ENCODE measurements around the gene RMP24.
A peak's percentile ranks its signal among the peaks of the same experiment; 100 is the strongest.

The RMP24 gene

GRCh38 chr18:35935805-35936204 is 36.7 kb upstream of the RMP24 start:
- Mint-ChIP-seq H3K27me3 (ENCODE audit: insufficient read depth) (no peaks in the 10 kb centered on the region), H3K9me3 (peaks cover 9% of the 10 kb centered on the region), H3K4me1 (peaks cover 9% of the 10 kb centered on the region), H3K4me3 (no peak overlapping the region), H3K27ac (peak overlapping the region; percentile 23), H3K36me3 (ENCODE audit: low read depth) (peaks cover 22% of the 10 kb centered on the region)
- no peaks in the 10 kb centered on the region for H3K4me1 ChIP-seq (ENCODE audit: control insufficient read depth, insufficient read depth, low read length)
- no peak overlapping the region for H3K9ac ChIP-seq (ENCODE audit: extremely low read depth, low read length, poor library complexity, severe bottlenecking)
- TF ChIP-seq CTCF (conservative IDR thresholded peaks at IDR 0.05), result no peak
- no peak for DNase-seq
- H3K36me3 ChIP-seq (ENCODE audit: control insufficient read depth, insufficient read depth, low read length), result no peaks in the 10 kb centered on the region
- no peak overlapping the region for H3K4me3 ChIP-seq (ENCODE audit: low read length)
- WGBS, 2 experiments (ENCODE audit: insufficient coverage in 1 of 2, insufficient read length in 1 of 2), result 50 to 78% methylated on average over 1 to 4 of the region's 4 CpGs
- H3K27me3 ChIP-seq (ENCODE audit: control insufficient read depth, insufficient read depth, low read length, poor library complexity, severe bottlenecking), result no peaks in the 10 kb centered on the region
- H3K27ac ChIP-seq (ENCODE audit: low read depth, low read length), result no peak overlapping the region
- no peaks in the 10 kb centered on the region for H3K9me3 ChIP-seq (ENCODE audit: control insufficient read depth, low read length)

- Histone ChIP-seq H3K9ac (ENCODE audit: extremely low read depth, low read length, poor library complexity, severe bottlenecking) (no peak overlapping the region), H3K27ac (ENCODE audit: low read depth, low read length) (no peak overlapping the region), H3K4me3 (ENCODE audit: low read length) (no peak overlapping the region), H3K9me3 (ENCODE audit: control insufficient read depth, low read length) (no peaks in the 10 kb centered on the region), H3K4me1 (ENCODE audit: control insufficient read depth, insufficient read depth, low read length) (no peaks in the 10 kb centered on the region), H3K36me3 (ENCODE audit: control insufficient read depth, insufficient read depth, low read length) (no peaks in the 10 kb centered on the region), H3K27me3 (ENCODE audit: control insufficient read depth, insufficient read depth, low read length, poor library complexity, severe bottlenecking) (no peaks in the 10 kb centered on the region)
- DNase-seq, result no peak
- Mint-ChIP-seq H3K27ac (no peak overlapping the region), H3K4me3 (no peak overlapping the region), H3K4me1 (peaks cover 14% of the 10 kb centered on the region), H3K9me3 (peaks cover 9% of the 10 kb centered on the region), H3K36me3 (ENCODE audit: low read depth) (peaks cover 22% of the 10 kb centered on the region), H3K27me3 (ENCODE audit: insufficient read depth) (no peaks in the 10 kb centered on the region)
- no peak for TF ChIP-seq CTCF (conservative IDR thresholded peaks at IDR 0.05)
- WGBS, 2 experiments (ENCODE audit: insufficient coverage in 1 of 2, insufficient read length in 1 of 2), result 74 to 100% methylated on average over 1 of the region's 1 CpG
Measured at GRCh38 chr18:35936951-35937350, 35.5 kb upstream of the RMP24 start.

GRCh38 chr18:35938158-35938557 is 34.3 kb upstream of the RMP24 start:
- no peak for DNase-seq
- no peaks in the 10 kb centered on the region for H3K27me3 ChIP-seq (ENCODE audit: control insufficient read depth, insufficient read depth, low read length, poor library complexity, severe bottlenecking)
- no peaks in the 10 kb centered on the region for H3K9me3 ChIP-seq (ENCODE audit: control insufficient read depth, low read length)
- no peak overlapping the region for H3K4me3 ChIP-seq (ENCODE audit: low read length)
- no peak overlapping the region for H3K27ac ChIP-seq (ENCODE audit: low read depth, low read length)
- Mint-ChIP-seq H3K27me3 (ENCODE audit: insufficient read depth) (no peaks in the 10 kb centered on the region), H3K27ac (no peak overlapping the region), H3K9me3 (peaks cover 9% of the 10 kb centered on the region), H3K4me3 (no peak overlapping the region), H3K36me3 (ENCODE audit: low read depth) (peaks cover 25% of the 10 kb centered on the region), H3K4me1 (peaks cover 15% of the 10 kb centered on the region)
- TF ChIP-seq CTCF (conservative IDR thresholded peaks at IDR 0.05), result no peak
- H3K9ac ChIP-seq (ENCODE audit: extremely low read depth, low read length, poor library complexity, severe bottlenecking), result no peak overlapping the region
- 69% methylated on average over 1 of the region's 1 CpG; no CpG with 5 or more reads in 1 of the 2 experiments for WGBS, 2 experiments (ENCODE audit: insufficient coverage in 1 of 2, insufficient read length in 1 of 2)
- H3K36me3 ChIP-seq (ENCODE audit: control insufficient read depth, insufficient read depth, low read length), result no peaks in the 10 kb centered on the region
- no peaks in the 10 kb centered on the region for H3K4me1 ChIP-seq (ENCODE audit: control insufficient read depth, insufficient read depth, low read length)

Data from endodermal cell (in vitro differentiated cells).